ENCODE measurements around the gene DIS3L2. TPM values are rescaled to one million over a fixed set of nuclear protein-coding genes. Genes with fewer than 3 reads are reported as not detected.

The DIS3L2 gene
- total and polyA plus RNA-seq, 2 of the 8 experiments (the other 6 are each of a cell fraction or from before 2014, with no cell fraction given): 11.5 to 21.6 TPM

- no peak overlapping the region for H2BK15ac ChIP-seq (ENCODE audit: low read length)
- H2BK20ac ChIP-seq (ENCODE audit: low read length): no peak overlapping the region
- H4K8ac ChIP-seq (ENCODE audit: extremely low read depth, insufficient read depth, low read length): no peak overlapping the region
- H3K79me2 ChIP-seq (ENCODE audit: control insufficient read depth in 1 of 2, insufficient read depth in 2 of 2, low read length in 2 of 2): no peaks in the 10 kb centered on the region
- ChIA-PET CTCF (ENCODE audit: partially characterized antibody) (interaction anchor here (0.8 to 1.3 kb wide), 2 partner anchors 11 to 36 kb away, joined by 3 to 5 read pairs; no protein-coding TSS in a partner anchor), POLR2A (ENCODE audit: partially characterized antibody) (no interaction called here)
- H3K79me1 ChIP-seq (ENCODE audit: low read depth, low read length): no peaks in the 10 kb centered on the region
- no peaks in the 10 kb centered on the region for H3K23me2 ChIP-seq (ENCODE audit: low read depth, low read length)
- H2BK12ac ChIP-seq (ENCODE audit: low read depth, low read length): no peak overlapping the region
- no peak overlapping the region for H3K27ac ChIP-seq (ENCODE audit: low read depth, low read length)
- no peaks in the 10 kb centered on the region for H3K27me3 ChIP-seq (replicated peaks in 1 of 4; ENCODE audit: control insufficient read depth in 3 of 4, extremely low read depth in 1 of 4, insufficient read depth in 3 of 4, low read length in 3 of 4)
- H2BK5ac ChIP-seq (ENCODE audit: low read depth, low read length): no peak overlapping the region
- no peaks in the 10 kb centered on the region for H3K4me1 ChIP-seq (replicated peaks in 1 of 4; ENCODE audit: control insufficient read depth in 3 of 4, insufficient read depth in 4 of 4, low read length in 3 of 4)
- H3K23ac ChIP-seq (ENCODE audit: insufficient read length): no peak overlapping the region
- no peak overlapping the region for H3K4me3 ChIP-seq (ENCODE audit: extremely low read depth in 1 of 4, insufficient read depth in 2 of 4, low read depth in 3 of 4, low read length in 4 of 4)
- 86% methylated on average over 6 of the region's 6 CpGs; no CpG with 5 or more reads in 1 of the 2 experiments for WGBS, 2 experiments (ENCODE audit: extremely low coverage in 1 of 2, insufficient coverage in 1 of 2, insufficient read length in 1 of 2, insufficient replicate concordance in 2 of 2, low coverage in 1 of 2, low lambda C conversion rate in 2 of 2, missing lambda C conversion rate in 1 of 2)
- H4K20me1 ChIP-seq (replicated peaks in 1 of 2; ENCODE audit: control insufficient read depth in 1 of 2, insufficient read depth in 2 of 2, low read length in 2 of 2): no peaks in the 10 kb centered on the region
- H3K9me3 ChIP-seq (ENCODE audit: insufficient read depth in 2 of 2, low read depth in 1 of 2, low read length in 1 of 2): no peaks in the 10 kb centered on the region
- no peak overlapping the region for H4K91ac ChIP-seq (replicated peaks; ENCODE audit: insufficient read length, low read length)
- no peak overlapping the region for H3K14ac ChIP-seq (ENCODE audit: insufficient read length)
- no peak overlapping the region for H4K5ac ChIP-seq (ENCODE audit: insufficient read length, low read depth, low read length)
- no peak overlapping the region for H2BK120ac ChIP-seq (replicated peaks; ENCODE audit: low read depth, low read length)
- no peak overlapping the region for H3K4me2 ChIP-seq (ENCODE audit: insufficient read depth in 1 of 2, low read depth in 2 of 2, low read length in 2 of 2)
- no peak overlapping the region for H3K4ac ChIP-seq (replicated peaks; ENCODE audit: insufficient read length, low read depth, low read length)
- H3K9ac ChIP-seq (replicated peaks in 1 of 4; ENCODE audit: extremely low read depth in 1 of 4, low read depth in 3 of 4, low read length in 3 of 4): no peak overlapping the region
- DNase-seq (ENCODE audit: low read depth in 1 of 2, low spot score in 2 of 2) (no peak), FAIRE-seq (no peak)
- H3K18ac ChIP-seq (ENCODE audit: extremely low read depth, low read length): no peak overlapping the region
- H2AFZ ChIP-seq (ENCODE audit: low read length): no peak overlapping the region
- no peak overlapping the region for H3K56ac ChIP-seq (replicated peaks; ENCODE audit: insufficient read length, low read depth, low read length)
- H3K36me3 ChIP-seq (ENCODE audit: control insufficient read depth in 2 of 4, insufficient read depth in 4 of 4, low read length in 3 of 4): no peaks in the 10 kb centered on the region; a peak in 1 of 8 replicates
- H2AK5ac ChIP-seq (ENCODE audit: low read depth, low read length): no peak overlapping the region
- TF ChIP-seq TEAD4 (IDR thresholded peaks at IDR 0.05; ENCODE audit: low read depth, low read length) (no peak), MAFK (IDR thresholded peaks at IDR 0.05; ENCODE audit: low read depth, low read length) (no peak), POU5F1 (IDR thresholded peaks at IDR 0.05; ENCODE audit: low read depth, low read length) (no peak), RBBP5 (IDR thresholded peaks at IDR 0.05; ENCODE audit: borderline replicate concordance, low read depth, low read length) (no peak), SAP30 (IDR thresholded peaks at IDR 0.05; ENCODE audit: insufficient read depth, insufficient replicate concordance, low read length) (no peak), CTBP2 (IDR thresholded peaks at IDR 0.05; ENCODE audit: borderline replicate concordance, insufficient read depth, insufficient read length, low read length) (no peak), ASH2L (IDR thresholded peaks at IDR 0.05; ENCODE audit: low read length) (no peak), SUZ12 (IDR thresholded peaks at IDR 0.05; ENCODE audit: low read length) (no peak), YY1 (IDR thresholded peaks at IDR 0.05; ENCODE audit: low read depth, low read length) (no peak), SIRT6 (IDR thresholded peaks at IDR 0.05; ENCODE audit: low read length) (no peak), HDAC6 (IDR thresholded peaks at IDR 0.05; ENCODE audit: low read depth, low read length) (no peak), CHD1 (IDR thresholded peaks at IDR 0.05; ENCODE audit: low read depth, low read length) (no peak), TCF12 (IDR thresholded peaks at IDR 0.05; ENCODE audit: low read depth, low read length) (no peak), SIX5 (IDR thresholded peaks at IDR 0.05; ENCODE audit: low read depth, low read length) (no peak), SP4 (IDR thresholded peaks at IDR 0.05; ENCODE audit: low read length) (no peak)
- TF ChIP-seq, protein P1, sequence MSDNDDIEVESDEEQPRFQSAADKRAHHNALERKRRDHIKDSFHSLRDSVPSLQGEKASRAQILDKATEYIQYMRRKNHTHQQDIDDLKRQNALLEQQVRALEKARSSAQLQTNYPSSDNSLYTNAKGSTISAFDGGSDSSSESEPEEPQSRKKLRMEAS (IDR thresholded peaks at IDR 0.05): no peak
Observed at GRCh38 chr2:232304236-232304635, 342.7 kb downstream of the DIS3L2 start.

Measured in H1 (cell line).